ENCODE data around the gene KIF26A.
"Not testable (repeated sequence)": the region's sequence is repeated elsewhere in the genome, so short reads cannot be mapped to it uniquely, and the experiment has no call there.

The KIF26A gene

GRCh38 chr14:104192146-104192882, 53.9 kb downstream of the KIF26A start:
- no peak for DNase-seq (ENCODE audit: low spot score)

GRCh38 chr14:104192883-104193245, 54.5 kb downstream of the KIF26A start:
- DNase-seq (ENCODE audit: low spot score), result no peak

GRCh38 chr14:104194016-104194415, 55.6 kb downstream of the KIF26A start:
- no peak for DNase-seq (ENCODE audit: low spot score)

GRCh38 chr14:104194716-104195115, 56.3 kb downstream of the KIF26A start:
- no peak for DNase-seq (ENCODE audit: low spot score)

- no peak for DNase-seq (ENCODE audit: low spot score)
Measured at GRCh38 chr14:104195361-104195760, 57.0 kb downstream of the KIF26A start.

GRCh38 chr14:104195878-104196277, 57.5 kb downstream of the KIF26A start:
- peak; percentile 1 for DNase-seq (ENCODE audit: low spot score)

GRCh38 chr14:104196461-104197140, 58.2 kb downstream of the KIF26A start:
- DNase-seq (ENCODE audit: low spot score), result peak; percentile 23

GRCh38 chr14:104197449-104198247, 59.3 kb downstream of the KIF26A start:
- no peak for DNase-seq (ENCODE audit: low spot score)

GRCh38 chr14:104199266-104199895, 61.0 kb downstream of the KIF26A start:
- DNase-seq (ENCODE audit: low spot score), result no peak

GRCh38 chr14:104200106-104200505, 61.7 kb downstream of the KIF26A start:
- no peak for DNase-seq (ENCODE audit: low spot score)

GRCh38 chr14:104200591-104200990, 62.2 kb downstream of the KIF26A start:
- no peak for DNase-seq (ENCODE audit: low spot score)

- no peak for DNase-seq (ENCODE audit: low spot score)
Measured at GRCh38 chr14:104201063-104201462, 62.7 kb downstream of the KIF26A start.

- DNase-seq (ENCODE audit: low spot score), result no peak
Measured at GRCh38 chr14:104201496-104201895, 63.1 kb downstream of the KIF26A start.

GRCh38 chr14:104202259-104203070, 64.1 kb downstream of the KIF26A start:
- no peak for DNase-seq (ENCODE audit: low spot score)

GRCh38 chr14:104203071-104203425, 64.7 kb downstream of the KIF26A start:
- no peak for DNase-seq (ENCODE audit: low spot score)

GRCh38 chr14:104204660-104205149, 66.3 kb downstream of the KIF26A start:
- DNase-seq (ENCODE audit: low spot score), result no peak

GRCh38 chr14:104205781-104206180, 67.4 kb downstream of the KIF26A start:
- DNase-seq (ENCODE audit: low spot score), result no peak

GRCh38 chr14:104206281-104206904, 68.0 kb downstream of the KIF26A start:
- no peak for DNase-seq (ENCODE audit: low spot score)

GRCh38 chr14:104207142-104208014, 69.0 kb downstream of the KIF26A start:
- no peak for DNase-seq (ENCODE audit: low spot score)

GRCh38 chr14:104208015-104208295, 69.6 kb downstream of the KIF26A start:
- not testable (repeated sequence) for DNase-seq (ENCODE audit: low spot score)

Measured in kidney tubule cell (primary cell).